Measurements from ENCODE around the gene SWAP70. TPM values are rescaled to one million over a fixed set of nuclear protein-coding genes. Genes with fewer than 3 reads are reported as not detected.

Gene SWAP70
- total and polyA plus RNA-seq, 2 of the 8 experiments (the other 6 are each of a cell fraction or from before 2014, with no cell fraction given): 14.8 to 37.5 TPM

- H3K23ac ChIP-seq (ENCODE audit: insufficient read length): no peak overlapping the region
- H2BK5ac ChIP-seq (ENCODE audit: low read depth, low read length): 0 out of 2 replicates have a peak overlapping the region, but pooled peaks have one; percentile 55
- no peaks in the 10 kb centered on the region; a peak in 1 of 4 replicates for H3K9me3 ChIP-seq (ENCODE audit: insufficient read depth in 2 of 2, low read depth in 1 of 2, low read length in 1 of 2)
- no peak overlapping the region for H3K4me2 ChIP-seq (ENCODE audit: insufficient read depth in 1 of 2, low read depth in 2 of 2, low read length in 2 of 2)
- CTCF ChIA-PET (ENCODE audit: partially characterized antibody): interaction anchor here (0.8 to 1.2 kb wide), 3 partner anchors 9 to 28 kb away, joined by 3 to 4 read pairs (median 3); no protein-coding TSS in a partner anchor
- H4K5ac ChIP-seq (ENCODE audit: insufficient read length, low read depth, low read length): no peak overlapping the region
- H3K27me3 ChIP-seq (replicated peaks in 1 of 4; ENCODE audit: control insufficient read depth in 3 of 4, extremely low read depth in 1 of 4, insufficient read depth in 3 of 4, low read length in 3 of 4): no peaks in the 10 kb centered on the region; a peak in 1 of 7 replicates
- H3K27ac ChIP-seq (ENCODE audit: low read depth, low read length): no peak overlapping the region
- H4K91ac ChIP-seq (replicated peaks; ENCODE audit: insufficient read length, low read length): no peak overlapping the region
- H3K18ac ChIP-seq (ENCODE audit: extremely low read depth, low read length): no peak overlapping the region
- no peak overlapping the region; a peak in 1 of 7 replicates for H3K9ac ChIP-seq (replicated peaks in 1 of 4; ENCODE audit: extremely low read depth in 1 of 4, low read depth in 3 of 4, low read length in 3 of 4)
- H2BK12ac ChIP-seq (ENCODE audit: low read depth, low read length): no peak overlapping the region
- no peak overlapping the region for H2AFZ ChIP-seq (ENCODE audit: low read length)
- no peak overlapping the region for H2BK20ac ChIP-seq (ENCODE audit: low read length)
- no peak overlapping the region for H4K8ac ChIP-seq (ENCODE audit: extremely low read depth, insufficient read depth, low read length)
- H3K4me3 ChIP-seq (ENCODE audit: extremely low read depth in 1 of 4, insufficient read depth in 2 of 4, low read depth in 3 of 4, low read length in 4 of 4): no peak overlapping the region
- FAIRE-seq (no peak), DNase-seq (ENCODE audit: low read depth in 1 of 2, low spot score in 2 of 2) (no peak)
- H2BK15ac ChIP-seq (ENCODE audit: low read length): no peak overlapping the region
- no peak overlapping the region for H3K4ac ChIP-seq (replicated peaks; ENCODE audit: insufficient read length, low read depth, low read length)
- H3K4me1 ChIP-seq (replicated peaks in 1 of 4; ENCODE audit: control insufficient read depth in 3 of 4, insufficient read depth in 4 of 4, low read length in 3 of 4): peaks cover 0 to 4% (median 0%) of the 10 kb centered on the region in 4 experiments; a peak in 2 of 7 replicates
- H3K56ac ChIP-seq (replicated peaks; ENCODE audit: insufficient read length, low read depth, low read length): no peak overlapping the region
- peaks cover 0 to 1% of the 10 kb centered on the region in 2 experiments for H4K20me1 ChIP-seq (replicated peaks in 1 of 2; ENCODE audit: control insufficient read depth in 1 of 2, insufficient read depth in 2 of 2, low read length in 2 of 2)
- no peaks in the 10 kb centered on the region for H3K23me2 ChIP-seq (ENCODE audit: low read depth, low read length)
- WGBS, 2 experiments (ENCODE audit: extremely low coverage in 1 of 2, insufficient coverage in 1 of 2, insufficient read length in 1 of 2, insufficient replicate concordance in 2 of 2, low coverage in 1 of 2, low lambda C conversion rate in 2 of 2, missing lambda C conversion rate in 1 of 2): 87% methylated on average over 5 of the region's 5 CpGs; no CpG with 5 or more reads in 1 of the 2 experiments
- no peaks in the 10 kb centered on the region for H3K79me2 ChIP-seq (ENCODE audit: control insufficient read depth in 1 of 2, insufficient read depth in 2 of 2, low read length in 2 of 2)
- H3K79me1 ChIP-seq (ENCODE audit: low read depth, low read length): peaks cover 4% of the 10 kb centered on the region
- H2AK5ac ChIP-seq (ENCODE audit: low read depth, low read length): no peak overlapping the region
- H3K36me3 ChIP-seq (ENCODE audit: control insufficient read depth in 2 of 4, insufficient read depth in 4 of 4, low read length in 3 of 4): peaks cover 0 to 15% (median 5%) of the 10 kb centered on the region in 4 experiments; a peak in 2 of 8 replicates
- H2BK120ac ChIP-seq (replicated peaks; ENCODE audit: low read depth, low read length): no peak overlapping the region
- H3K14ac ChIP-seq (ENCODE audit: insufficient read length): no peak overlapping the region
- POLR2A ChIA-PET (ENCODE audit: partially characterized antibody): interaction anchor here (1.0 kb wide), 1 partner anchor 10 kb away, joined by 3 read pairs; no protein-coding TSS in a partner anchor
- TF ChIP-seq TEAD4 (IDR thresholded peaks at IDR 0.05; ENCODE audit: low read depth, low read length): no peak
- TF ChIP-seq PHF8 (conservative IDR thresholded peaks at IDR 0.05; ENCODE audit: low read depth, low read length): no peak
- TF ChIP-seq RXRA (IDR thresholded peaks at IDR 0.05; ENCODE audit: insufficient read depth, low read depth, low read length): no peak
- no peak for TF ChIP-seq TCF12 (IDR thresholded peaks at IDR 0.05; ENCODE audit: low read depth, low read length)
- TF ChIP-seq TAF1 (IDR thresholded peaks at IDR 0.05; ENCODE audit: low read depth, low read length): no peak
- no peak for TF ChIP-seq SP4 (IDR thresholded peaks at IDR 0.05; ENCODE audit: low read length)
- no peak for TF ChIP-seq HDAC2 (IDR thresholded peaks at IDR 0.05; ENCODE audit: borderline replicate concordance in 1 of 2, low read depth in 2 of 2, low read length in 2 of 2)
- no peak for TF ChIP-seq RFX5 (IDR thresholded peaks at IDR 0.05; ENCODE audit: borderline replicate concordance, low read depth, low read length)
- TF ChIP-seq RNF2 (IDR thresholded peaks at IDR 0.05; ENCODE audit: borderline replicate concordance, low read depth, low read length, missing control alignments, poor library complexity, severe bottlenecking): no peak
These were observed 56.4 kb downstream of the SWAP70 start for GRCh38 chr11:9720290-9720630.
